Non-pigmented ciliary epithelial cell (primary cell): Measurements from ENCODE around the gene ZMPSTE24.
"Not testable (repeated sequence)": the region's sequence is repeated elsewhere in the genome, so short reads cannot be mapped to it uniquely, and the experiment has no call there.

Experiments used
- DNase-seq: peaks from one replicate; pipeline ENCODE4 v3.0.0-alpha.2; 2010; ENCODE audit warnings: low read depth

Gene ZMPSTE24

GRCh38 chr1:40318476-40318875, 60.4 kb downstream of the ZMPSTE24 start:
- no peak for DNase-seq

- no peak for DNase-seq
These were observed 61.1 kb downstream of the ZMPSTE24 start for GRCh38 chr1:40318970-40319621.

- not testable (repeated sequence) for DNase-seq
These were observed 73.4 kb downstream of the ZMPSTE24 start for GRCh38 chr1:40331403-40331802.

GRCh38 chr1:40332695-40333094, 74.7 kb downstream of the ZMPSTE24 start:
- no peak for DNase-seq

GRCh38 chr1:40337443-40337842, 79.4 kb downstream of the ZMPSTE24 start:
- no peak for DNase-seq

- DNase-seq = peak; percentile 46
These were observed 80.8 kb downstream of the ZMPSTE24 start for GRCh38 chr1:40338745-40339419.

GRCh38 chr1:40339420-40340323, 81.6 kb downstream of the ZMPSTE24 start:
- no peak for DNase-seq

GRCh38 chr1:40341491-40342380, 83.7 kb downstream of the ZMPSTE24 start:
- DNase-seq = no peak

GRCh38 chr1:40342381-40342717, 84.3 kb downstream of the ZMPSTE24 start:
- DNase-seq = not testable (repeated sequence)
